OCI-LY7 (cell line): ENCODE measurements around the gene BRSK1.

Source experiments
- CTCF ChIP-seq: fragments of 200-600 bp; sonication (generic); conservative IDR thresholded peaks from 2 replicates; pipeline ENCODE4 v1.5.1; 2014; ENCODE audit warnings: mild to moderate bottlenecking, antibody characterized with exemption, low read length, moderate library complexity, mixed read lengths
- EZH2phosphoT487 ChIP-seq: fragments of 200-600 bp; sonication (generic); IDR thresholded peaks from 2 replicates; pipeline ENCODE4 v1.6.1; 2018; ENCODE audit warnings: low read depth, borderline replicate concordance, mild to moderate bottlenecking, mixed run types, antibody characterized with exemption, low read length, moderate library complexity, mixed read lengths

GRCh38 chr19:55339889-55340783 lies 56.3 kb downstream of the BRSK1 start:
- no peak for TF ChIP-seq CTCF
- TF ChIP-seq EZH2phosphoT487 = no peak
